GM12801 (cell line): Measurements from ENCODE around the gene MIGA1.

Experiments
- TF ChIP-seq, protein P1 (sequence below): IDR thresholded peaks from one replicate; pipeline ENCODE4 v1.5.1; 2011; ENCODE audit warnings: control low read depth; ENCODE audit not compliant: insufficient read length; ENCODE audit errors: extremely low read depth

Gene MIGA1

DNA sequence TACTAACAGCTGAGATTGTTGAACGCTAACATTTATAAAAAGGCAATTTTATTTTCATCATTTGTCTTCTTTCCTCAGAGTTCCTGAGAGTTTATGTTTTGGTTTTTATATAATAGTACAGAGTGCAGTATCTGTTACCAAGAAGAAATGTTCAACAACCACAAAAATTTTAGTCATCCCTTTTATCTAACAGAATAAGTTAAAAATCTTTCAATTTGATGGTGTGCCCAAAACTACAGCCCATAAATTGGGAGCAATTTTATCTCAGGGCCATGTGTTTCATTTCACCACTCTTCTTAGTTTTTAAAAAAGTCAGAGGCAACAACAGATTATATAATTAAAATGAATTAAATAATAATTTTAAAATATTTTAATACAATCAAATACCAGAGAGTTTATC lies 146.1 kb downstream of the MIGA1 start:
- TF ChIP-seq, protein P1, sequence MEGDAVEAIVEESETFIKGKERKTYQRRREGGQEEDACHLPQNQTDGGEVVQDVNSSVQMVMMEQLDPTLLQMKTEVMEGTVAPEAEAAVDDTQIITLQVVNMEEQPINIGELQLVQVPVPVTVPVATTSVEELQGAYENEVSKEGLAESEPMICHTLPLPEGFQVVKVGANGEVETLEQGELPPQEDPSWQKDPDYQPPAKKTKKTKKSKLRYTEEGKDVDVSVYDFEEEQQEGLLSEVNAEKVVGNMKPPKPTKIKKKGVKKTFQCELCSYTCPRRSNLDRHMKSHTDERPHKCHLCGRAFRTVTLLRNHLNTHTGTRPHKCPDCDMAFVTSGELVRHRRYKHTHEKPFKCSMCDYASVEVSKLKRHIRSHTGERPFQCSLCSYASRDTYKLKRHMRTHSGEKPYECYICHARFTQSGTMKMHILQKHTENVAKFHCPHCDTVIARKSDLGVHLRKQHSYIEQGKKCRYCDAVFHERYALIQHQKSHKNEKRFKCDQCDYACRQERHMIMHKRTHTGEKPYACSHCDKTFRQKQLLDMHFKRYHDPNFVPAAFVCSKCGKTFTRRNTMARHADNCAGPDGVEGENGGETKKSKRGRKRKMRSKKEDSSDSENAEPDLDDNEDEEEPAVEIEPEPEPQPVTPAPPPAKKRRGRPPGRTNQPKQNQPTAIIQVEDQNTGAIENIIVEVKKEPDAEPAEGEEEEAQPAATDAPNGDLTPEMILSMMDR, result no peak

DNA sequence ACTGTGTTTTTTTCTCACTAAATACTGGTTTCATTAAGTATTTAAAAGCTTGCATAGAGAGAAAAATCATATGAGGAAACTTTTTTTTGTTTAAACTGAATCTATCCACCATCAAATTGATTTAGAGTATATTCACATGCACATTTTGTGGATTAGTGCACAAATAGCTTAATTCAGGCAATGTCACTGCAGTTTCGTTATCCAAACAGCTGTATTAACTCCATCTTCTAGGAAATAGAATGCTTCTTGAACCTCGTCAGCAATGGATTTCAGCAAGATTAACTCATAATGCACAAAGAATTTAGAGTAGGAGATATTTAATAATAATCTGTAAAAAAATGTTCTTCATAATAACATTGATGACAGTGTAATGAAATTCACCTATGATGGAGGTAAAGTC lies 146.5 kb downstream of the MIGA1 start:
- TF ChIP-seq, protein P1, result no peak

DNA sequence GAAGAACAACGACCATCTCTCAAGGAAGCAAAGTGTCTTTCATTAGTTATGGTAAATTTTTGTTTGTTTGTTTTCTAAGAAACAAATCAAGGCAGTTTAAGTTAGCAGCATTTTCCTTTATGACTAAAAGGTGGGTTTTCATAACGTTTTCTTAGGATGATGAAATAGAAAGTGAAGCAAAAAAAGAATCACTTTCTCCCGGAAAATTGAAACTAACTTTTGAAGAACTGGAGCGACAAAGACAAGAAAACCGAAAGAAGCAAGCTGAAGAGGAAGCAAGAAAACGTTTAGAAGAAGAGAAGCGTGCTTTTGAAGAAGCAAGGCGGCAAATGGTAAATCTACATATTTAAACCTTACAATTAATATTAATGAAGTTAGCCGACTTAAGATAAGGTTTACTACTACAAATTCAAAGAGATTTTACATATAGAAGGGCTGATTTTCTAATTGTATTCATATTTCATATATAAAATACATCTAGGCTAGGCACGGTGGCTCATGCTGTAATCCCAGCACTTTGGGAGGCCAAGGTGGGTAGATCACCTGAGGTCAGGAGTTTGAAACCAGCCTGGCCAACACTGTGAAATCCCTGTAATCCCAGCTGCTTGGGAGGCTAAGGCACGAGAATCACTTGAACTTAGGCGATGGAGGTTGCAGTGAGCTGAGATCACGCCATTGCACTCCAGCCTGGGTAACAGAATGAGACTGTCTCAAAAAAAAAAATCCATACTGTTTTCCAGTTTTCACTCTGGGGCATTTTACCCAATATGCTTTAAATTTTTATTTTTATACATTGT lies 147.3 kb downstream of the MIGA1 start:
- TF ChIP-seq, protein P1, result no peak

DNA sequence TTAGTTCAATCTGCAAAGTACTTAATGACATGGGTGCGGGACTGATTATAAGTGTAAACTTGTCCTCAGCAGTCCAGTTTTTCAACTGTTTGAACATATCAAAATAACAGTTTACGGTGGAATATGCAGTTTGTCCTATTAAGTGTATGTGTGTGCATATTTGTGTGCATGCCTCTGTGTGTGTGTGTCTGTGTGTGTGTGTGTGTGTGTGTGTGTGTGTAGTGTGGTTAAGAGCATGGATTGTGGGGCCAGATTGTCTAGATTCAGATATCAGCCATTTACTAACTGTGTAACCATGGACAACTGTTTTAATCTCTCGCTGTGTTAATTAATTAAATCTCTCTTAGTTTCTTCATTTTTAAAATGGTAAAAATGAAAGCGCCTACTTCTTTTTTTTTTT lies 148.0 kb downstream of the MIGA1 start:
- TF ChIP-seq, protein P1, result no peak
